Testis (tissue), 3 donors: ENCODE measurements around the gene SLC39A13. TPM values are rescaled to one million over a fixed set of nuclear protein-coding genes. Genes with fewer than 3 reads are reported as not detected.

Experiments used
- DNase-seq: peaks from one replicate; pipeline ENCODE4 v3.0.0-alpha.2; 2019
- H3K27ac ChIP-seq, 2 donors: fragments of 200-600 bp; sonication (generic); one replicate each; pipeline ENCODE4 v1.5.1; 2019
- H3K27me3 ChIP-seq: fragments of 200-600 bp; sonication (generic); one replicate; pipeline ENCODE4 v1.5.1; 2019
- H3K36me3 ChIP-seq: fragments of 200-600 bp; sonication (generic); one replicate; pipeline ENCODE4 v1.5.1; 2017; ENCODE audit warnings: low read depth; ENCODE audit errors: missing control alignments
- H3K4me1 ChIP-seq: fragments of 200-600 bp; sonication (generic); one replicate; pipeline ENCODE4 v1.5.1; 2019
- H3K4me3 ChIP-seq, 2 donors: fragments of 200-600 bp; sonication (generic); one replicate each; pipeline ENCODE4 v1.5.1; 2017 to 2019
- H3K9me3 ChIP-seq: fragments of 200-600 bp; sonication (generic); one replicate; pipeline ENCODE4 v1.5.1; 2017
- CTCF ChIP-seq, 3 experiments: fragments of 450-650 bp in 2 of 3; fragments of 200-600 bp in 1 of 3; sonication (generic) in 1 of 3; IDR thresholded peaks; one replicate each; pipeline ENCODE4 v1.5.1; 2016 to 2019; ENCODE audit warnings: antibody characterized with exemption in 3 of 3, mild to moderate bottlenecking in 2 of 3, moderate library complexity in 1 of 3
- POLR2A ChIP-seq: fragments of 450-650 bp; IDR thresholded peaks from one replicate; pipeline ENCODE4 v1.6.1; 2017; ENCODE audit warnings: antibody characterized with exemption, mild to moderate bottlenecking, moderate library complexity
- WGBS, 2 donors: methylation state at CpG; one replicate each; pipeline ENCODE4 v1.1.5; 2018; 5-methylcytosine and 5-hydroxymethylcytosine counted together
- intact Hi-C: fragments of 100-400 bp; cut with DNase I; formaldehyde crosslinking; loops from one replicate; pipeline ENCODE4 v1.15.1; 2023; ENCODE audit warnings: low total_unique reads
- polyA plus RNA-seq: library from polyadenylated mRNA; stranded (reverse); fragments of 350-450 nt; fragmentation: Illumina TruSeq; extraction: RNeasy Lipid Tissue Mini Kit (QIAGEN cat#74804); gene quantifications from one replicate; pipeline ENCODE4 v1.2.3, GENCODE V29; 2014; ENCODE audit warnings: low read depth, low replicate concordance; ENCODE audit not compliant: insufficient read depth
- total RNA-seq, 2 donors: library from RNA; depleted of rRNA; stranded (reverse); fragments of >200 nt; gene quantifications; one replicate each; pipeline ENCODE4 v1.2.3, GENCODE V29; 2016

SLC39A13 gene
- total and polyA plus RNA-seq, 3 donors from 2014 or later, result 95.1 to 99.2 (median 98.1) TPM

- Histone ChIP-seq H3K27me3 (no peaks in the 10 kb centered on the region), H3K36me3 (no peaks in the 10 kb centered on the region), H3K4me3 (no peak overlapping the region), H3K4me1 (no peaks in the 10 kb centered on the region), H3K9me3 (no peaks in the 10 kb centered on the region), H3K27ac (peak overlapping the region in 1 of 2 donors; percentile 80)
- intact Hi-C loops, result no loop called here
- no peak for DNase-seq
- TF ChIP-seq CTCF (IDR thresholded peaks at IDR 0.05), result no peak
- no peak for TF ChIP-seq POLR2A
- 80 to 90% methylated on average over 3 to 9 of the region's 9 CpGs for WGBS, 2 donors
These were observed 14.4 kb upstream of the SLC39A13 start for GRCh38 chr11:47394050-47394321.

- Histone ChIP-seq H3K27me3 (no peaks in the 10 kb centered on the region), H3K4me3 (no peak overlapping the region), H3K27ac (peak overlapping the region; percentile 55 to 80), H3K36me3 (no peaks in the 10 kb centered on the region), H3K9me3 (no peaks in the 10 kb centered on the region), H3K4me1 (no peaks in the 10 kb centered on the region)
- DNase-seq, result no peak
- intact Hi-C loops, result no loop called here
- no peak for TF ChIP-seq CTCF (IDR thresholded peaks at IDR 0.05)
- no peak for TF ChIP-seq POLR2A
- 77 to 89% methylated on average over 25 to 35 of the region's 39 CpGs for WGBS, 2 donors
These were observed 13.8 kb upstream of the SLC39A13 start for GRCh38 chr11:47394322-47395222.

GRCh38 chr11:47395223-47396048, 13.0 kb upstream of the SLC39A13 start:
- H3K9me3 ChIP-seq, result no peaks in the 10 kb centered on the region
- peaks cover 6% of the 10 kb centered on the region for H3K4me1 ChIP-seq
- no peaks in the 10 kb centered on the region for H3K36me3 ChIP-seq
- TF ChIP-seq CTCF (IDR thresholded peaks at IDR 0.05) (no peak), POLR2A (no peak)
- H3K27ac ChIP-seq, result peak overlapping the region; percentile 55 to 80
- WGBS, 2 donors, result 69 to 79% methylated on average over 4 to 25 of the region's 25 CpGs
- intact Hi-C loops, result no loop called here
- no peak overlapping the region for H3K4me3 ChIP-seq
- DNase-seq, result no peak
- no peaks in the 10 kb centered on the region for H3K27me3 ChIP-seq

- Histone ChIP-seq H3K9me3 (no peaks in the 10 kb centered on the region), H3K4me3 (no peak overlapping the region), H3K36me3 (no peaks in the 10 kb centered on the region), H3K4me1 (peaks cover 11% of the 10 kb centered on the region), H3K27me3 (no peaks in the 10 kb centered on the region), H3K27ac (peak overlapping the region in 1 of 2 donors; percentile 80)
- no peak for DNase-seq
- WGBS, 2 donors, result 83 to 93% methylated on average over 3 of the region's 3 CpGs
- no peak for TF ChIP-seq CTCF (IDR thresholded peaks at IDR 0.05)
- intact Hi-C loops, result no loop called here
These were observed 12.4 kb upstream of the SLC39A13 start for GRCh38 chr11:47396049-47396320.
